HepG2 (cell line): ENCODE measurements around the gene ASCC3. TPM values are rescaled to one million over a fixed set of nuclear protein-coding genes. Genes with fewer than 3 reads are reported as not detected.

Experiments used
- EZH2 ChIP-seq: conservative IDR thresholded peaks from 2 replicates; pipeline ENCODE4 v1.6.1; 2012; ENCODE audit warnings: mild to moderate bottlenecking, low read depth, low read length, moderate library complexity
- HDAC2 ChIP-seq: sonication (generic); formaldehyde crosslinking; IDR thresholded peaks from 2 replicates; pipeline ENCODE4 v1.4.0; 2020; ENCODE audit warnings: missing genetic modification reagents
- HOXA7 ChIP-seq: sonication (generic); formaldehyde crosslinking; IDR thresholded peaks from 2 replicates; pipeline ENCODE4 v1.8.1; 2022; ENCODE audit warnings: mild to moderate bottlenecking, missing genetic modification reagents, moderate library complexity
- LRRFIP1 ChIP-seq: sonication (generic); formaldehyde crosslinking; conservative IDR thresholded peaks from 2 replicates; pipeline ENCODE4 v1.4.0; 2020; ENCODE audit warnings: missing genetic modification reagents
- NFIB ChIP-seq: sonication (generic); formaldehyde crosslinking; IDR thresholded peaks from 2 replicates; pipeline ENCODE4 v1.9.0; 2021; ENCODE audit warnings: missing genetic modification reagents, mild to moderate bottlenecking, borderline replicate concordance
- NPAS2 ChIP-seq: sonication (generic); formaldehyde crosslinking; IDR thresholded peaks from 2 replicates; pipeline ENCODE4 v1.8.0; 2022; ENCODE audit warnings: mild to moderate bottlenecking, missing genetic modification reagents, borderline replicate concordance
- TAF15 ChIP-seq: fragments of 200-400 bp; formaldehyde crosslinking; IDR thresholded peaks from one replicate; pipeline ENCODE4 v1.6.1; 2018; ENCODE audit warnings: mild to moderate bottlenecking, low read depth, low read length; ENCODE audit not compliant: poor library complexity, severe bottlenecking
- TSC22D2 ChIP-seq: sonication (generic); formaldehyde crosslinking; IDR thresholded peaks from 2 replicates; pipeline ENCODE4 v1.5.1; 2020; ENCODE audit warnings: missing genetic modification reagents, mild to moderate bottlenecking, borderline replicate concordance
- ZBTB10 ChIP-seq: sonication (generic); formaldehyde crosslinking; IDR thresholded peaks from 2 replicates; pipeline ENCODE4 v1.4.0; 2020; ENCODE audit warnings: missing genetic modification reagents, borderline replicate concordance
- ZBTB37 ChIP-seq: sonication (generic); formaldehyde crosslinking; IDR thresholded peaks from 2 replicates; pipeline ENCODE4 v1.4.0; 2020; ENCODE audit warnings: mild to moderate bottlenecking, missing genetic modification reagents
- ZBTB49 ChIP-seq: sonication (generic); formaldehyde crosslinking; IDR thresholded peaks from 2 replicates; pipeline ENCODE4 v1.4.0; 2020; ENCODE audit warnings: missing genetic modification reagents, borderline replicate concordance
- ZFP36L1 ChIP-seq: sonication (generic); formaldehyde crosslinking; IDR thresholded peaks from 2 replicates; pipeline ENCODE4 v1.8.0; 2022; ENCODE audit warnings: mild to moderate bottlenecking, missing genetic modification reagents, moderate library complexity
- ZNF263 ChIP-seq: sonication (generic); formaldehyde crosslinking; IDR thresholded peaks from 2 replicates; pipeline ENCODE4 v1.4.0; 2020; ENCODE audit warnings: missing genetic modification reagents
- ZNF678 ChIP-seq: sonication (generic); formaldehyde crosslinking; IDR thresholded peaks from 2 replicates; pipeline ENCODE4 v1.4.0; 2020; ENCODE audit warnings: mild to moderate bottlenecking, missing genetic modification reagents
- ZNF713 ChIP-seq: sonication (generic); formaldehyde crosslinking; IDR thresholded peaks from 2 replicates; pipeline ENCODE4 v1.4.0; 2020; ENCODE audit warnings: mild to moderate bottlenecking, missing genetic modification reagents
- ZNF720 ChIP-seq: sonication (generic); formaldehyde crosslinking; IDR thresholded peaks from 2 replicates; pipeline ENCODE4 v1.4.0; 2020; ENCODE audit warnings: missing genetic modification reagents
- ZNF747 ChIP-seq: sonication (generic); formaldehyde crosslinking; IDR thresholded peaks from 2 replicates; pipeline ENCODE4 v1.8.1; 2023; ENCODE audit warnings: missing genetic modification reagents, mild to moderate bottlenecking, borderline replicate concordance
- ZNF816 ChIP-seq: sonication (generic); formaldehyde crosslinking; IDR thresholded peaks from 2 replicates; pipeline ENCODE4 v1.8.0; 2022; ENCODE audit warnings: missing genetic modification reagents, mild to moderate bottlenecking, borderline replicate concordance
- ZSCAN30 ChIP-seq: sonication (generic); formaldehyde crosslinking; IDR thresholded peaks from 2 replicates; pipeline ENCODE4 v1.5.0; 2020; ENCODE audit warnings: mild to moderate bottlenecking, missing genetic modification reagents
- polyA plus RNA-seq, 8 experiments: library from polyadenylated mRNA; depleted of rRNA in 3 of 8; stranded (reverse) in 7 of 8; unstranded in 1 of 8; fragments of >200 nt; fragmentation: Illumina TruSeq in 4 of 8; extraction: Trizol in 4 of 8; gene quantifications; 2 replicates each; pipeline versions ENCODE4 v1.2.1 to v1.2.3, GENCODE V29; 2011 to 2016; ENCODE audit warnings: low read depth in 4 of 8, missing spikeins in 1 of 8, mixed read lengths in 1 of 8; ENCODE audit not compliant: insufficient read depth in 1 of 8
- total RNA-seq, 5 experiments: library from RNA; depleted of rRNA; stranded (reverse); fragments of >200 nt; fragmentation: Illumina TruSeq; extraction: Trizol; gene quantifications; 2 replicates each; pipeline ENCODE4 v1.2.3, GENCODE V29; 2016; ENCODE audit warnings: low read depth in 1 of 5

The ASCC3 gene
- total and polyA plus RNA-seq, 2 of the 13 experiments (the other 11 are each of a cell fraction or from before 2014, with no cell fraction given): 23.1 to 55.7 TPM

- peak; percentile 92 for TF ChIP-seq ZFP36L1 (CRISPR knock-in tag)
- TF ChIP-seq ZNF678 (CRISPR knock-in tag): no peak
- TF ChIP-seq LRRFIP1 (CRISPR knock-in tag): no peak
- TF ChIP-seq NPAS2 (CRISPR knock-in tag): no peak
- 0 out of 2 replicates have a peak, but pooled peaks have one; percentile 70 for TF ChIP-seq ZSCAN30 (CRISPR knock-in tag)
- no peak for TF ChIP-seq NFIB
- peak; percentile 87; the same call in 1 of the 2 replicates for TF ChIP-seq TSC22D2 (CRISPR knock-in tag)
- peak; percentile 68 for TF ChIP-seq HDAC2 (CRISPR knock-in tag)
- TF ChIP-seq TAF15: no peak
- TF ChIP-seq ZNF747 (CRISPR knock-in tag): no peak; the same call in 1 of the 2 replicates
- no peak for TF ChIP-seq ZNF816 (CRISPR knock-in tag)
- TF ChIP-seq ZNF713 (CRISPR knock-in tag): peak; percentile 82; the same call in 1 of the 2 replicates
- no peak for TF ChIP-seq EZH2
- no peak for TF ChIP-seq ZBTB49 (CRISPR knock-in tag)
- TF ChIP-seq ZNF720: no peak
- no peak for TF ChIP-seq HOXA7 (CRISPR knock-in tag)
- 0 out of 2 replicates have a peak, but pooled peaks have one; percentile 26 for TF ChIP-seq ZBTB37
- peak; percentile 76 for TF ChIP-seq ZNF263
- no peak for TF ChIP-seq ZBTB10
These were observed at the start of gene ASCC3 (continued) for GRCh38 chr6:100880853-100881706.
